Natural killer cell (primary cell): ENCODE results near the gene SIGLEC14. TPM values are rescaled to one million over a fixed set of nuclear protein-coding genes. Genes with fewer than 3 reads are reported as not detected.
A peak's percentile ranks its signal among the peaks of the same experiment; 100 is the strongest.

Experiments used
- ATAC-seq, 3 donors: fragments of 150-1000 bp in 2 of 3; fragments of 200-7000 bp in 1 of 3; cut with Tn5 transposase; 1 replicate in 1 of 3; 2 replicates in 2 of 3; pipeline ENCODE4 v1.10.0; 2021; ENCODE audit warnings: mild to moderate bottlenecking in 2 of 3, moderate library complexity in 2 of 3
- DNase-seq, 2 donors: peaks; one replicate each; pipeline versions ENCODE4 v3.0.0 to v3.0.0-alpha.2; 2013 to 2021; ENCODE audit warnings: mixed read lengths in 1 of 2
- H3K27ac ChIP-seq: one replicate; pipeline ENCODE4 v1.5.1; 2013; ENCODE audit warnings: mild to moderate bottlenecking, low read length
- H3K27me3 ChIP-seq: one replicate; pipeline ENCODE4 v1.6.1; 2013; ENCODE audit warnings: low read length; ENCODE audit not compliant: control insufficient read depth, insufficient read depth
- H3K36me3 ChIP-seq: one replicate; pipeline ENCODE4 v1.6.1; 2013; ENCODE audit warnings: low read length; ENCODE audit not compliant: control insufficient read depth, insufficient read depth
- H3K4me1 ChIP-seq: one replicate; pipeline ENCODE4 v1.6.1; 2013; ENCODE audit warnings: low read length; ENCODE audit not compliant: control insufficient read depth, insufficient read depth
- H3K4me3 ChIP-seq: one replicate; pipeline ENCODE4 v1.5.1; 2013; ENCODE audit warnings: low read length
- H3K9me3 ChIP-seq: one replicate; pipeline ENCODE4 v1.6.1; 2013; ENCODE audit warnings: low read length; ENCODE audit not compliant: control insufficient read depth, insufficient read depth
- H3K27ac Mint-ChIP-seq, 2 donors: one replicate each; pipeline ENCODE4 v1.8.0; 2022; ENCODE audit warnings: mild to moderate bottlenecking in 2 of 2, mixed read lengths in 2 of 2, moderate library complexity in 1 of 2
- H3K27me3 Mint-ChIP-seq, 2 donors: one replicate each; pipeline ENCODE4 v1.8.0; 2022; ENCODE audit warnings: low read depth in 2 of 2, mixed read lengths in 2 of 2
- H3K36me3 Mint-ChIP-seq: one replicate; pipeline ENCODE4 v1.8.0; 2022; ENCODE audit warnings: mixed read lengths
- H3K4me1 Mint-ChIP-seq, 2 donors: one replicate each; pipeline ENCODE4 v1.8.0; 2022; ENCODE audit warnings: mixed read lengths in 2 of 2
- H3K4me3 Mint-ChIP-seq: one replicate; pipeline ENCODE4 v1.8.0; 2022; ENCODE audit warnings: mild to moderate bottlenecking, moderate library complexity, mixed read lengths
- H3K9me3 Mint-ChIP-seq, 2 donors: one replicate each; pipeline ENCODE4 v1.8.0; 2022; ENCODE audit warnings: mixed read lengths in 2 of 2
- CTCF ChIP-seq: fragments of 200-600 bp; IDR thresholded peaks from one replicate; pipeline ENCODE4 v1.8.0; 2022; ENCODE audit warnings: antibody characterized with exemption
- WGBS: methylation state at CpG from one replicate; pipeline ENCODE4 v1.1.7; 2013; ENCODE audit warnings: missing lambda C conversion rate; ENCODE audit not compliant: insufficient coverage; 5-methylcytosine and 5-hydroxymethylcytosine counted together
- intact Hi-C: fragments of 100-400 bp; cut with micrococcal nuclease; formaldehyde crosslinking; loops from one replicate; pipeline ENCODE4 v1.14.2; 2022
- total RNA-seq, 4 donors: library from RNA; stranded (reverse); fragments of 120-200 nt in 1 of 4; gene quantifications; one replicate each; pipeline versions ENCODE4 v1.2.3 to v1.2.4, GENCODE V29; 2013 to 2022

The SIGLEC14 gene
- total RNA-seq, 3 donors from 2014 or later (not counting 1 experiment from before 2014, with no cell fraction given) = 2.7 to 4.9 (median 2.9) TPM

- Histone ChIP-seq H3K4me1 (peaks cover 13% of the 10 kb centered on the region), H3K27ac (peak overlapping the region; percentile 35), H3K4me3 (no peak overlapping the region), H3K9me3 (no peaks in the 10 kb centered on the region), H3K36me3 (no peaks in the 10 kb centered on the region), H3K27me3 (no peaks in the 10 kb centered on the region)
- intact Hi-C loops = no loop called here
- Mint-ChIP-seq H3K9me3 (no peaks in the 10 kb centered on the region), H3K4me3 (no peak overlapping the region), H3K27ac (peak overlapping the region in 1 of 2 donors; percentile 2), H3K27me3 (peaks cover 0 to 3% of the 10 kb centered on the region in 2 donors), H3K4me1 (peaks cover 0 to 21% of the 10 kb centered on the region in 2 donors), H3K36me3 (no peaks in the 10 kb centered on the region)
- peak; percentile 56 to 78 (median 62) for ATAC-seq
- 8% methylated on average over 6 of the region's 6 CpGs for WGBS
- peak in 1 of 2 donors; percentile 11 for DNase-seq
- no peak for TF ChIP-seq CTCF
Measured at GRCh38 chr19:51607077-51607476, 39.5 kb downstream of the SIGLEC14 start.

- Histone ChIP-seq H3K36me3 (no peaks in the 10 kb centered on the region), H3K4me1 (peaks cover 16% of the 10 kb centered on the region), H3K9me3 (no peaks in the 10 kb centered on the region), H3K27ac (no peak overlapping the region), H3K27me3 (peaks cover 4% of the 10 kb centered on the region), H3K4me3 (no peak overlapping the region)
- no peaks in the 10 kb centered on the region for H3K9me3 Mint-ChIP-seq
- no peaks in the 10 kb centered on the region for H3K36me3 Mint-ChIP-seq
- WGBS = 82% methylated on average over 19 of the region's 20 CpGs
- DNase-seq = no peak
- peak overlapping the region in 1 of 2 donors; percentile 71 for H3K27ac Mint-ChIP-seq
- H3K4me1 Mint-ChIP-seq = peaks cover 0 to 22% of the 10 kb centered on the region in 2 donors
- TF ChIP-seq CTCF = no peak
- intact Hi-C loops = no loop called here
- H3K27me3 Mint-ChIP-seq = peaks cover 0 to 12% of the 10 kb centered on the region in 2 donors
- ATAC-seq = no peak
- H3K4me3 Mint-ChIP-seq = peak overlapping the region; percentile 66
Measured at GRCh38 chr19:51602189-51602854, 44.3 kb downstream of the SIGLEC14 start.

GRCh38 chr19:51600940-51601580 lies 45.6 kb downstream of the SIGLEC14 start:
- Mint-ChIP-seq H3K9me3 (no peaks in the 10 kb centered on the region), H3K27ac (peak overlapping the region in 1 of 2 donors; percentile 81), H3K4me3 (peak overlapping the region; percentile 60), H3K36me3 (no peaks in the 10 kb centered on the region), H3K27me3 (peaks cover 0 to 14% of the 10 kb centered on the region in 2 donors), H3K4me1 (peaks cover 0 to 15% of the 10 kb centered on the region in 2 donors)
- DNase-seq (peak in 1 of 2 donors; percentile 28), ATAC-seq (peak; percentile 74 to 92 (median 80))
- 15% methylated on average over 59 of the region's 59 CpGs for WGBS
- H3K4me1 ChIP-seq = peaks cover 9% of the 10 kb centered on the region
- peak overlapping the region; percentile 20 for H3K27ac ChIP-seq
- H3K27me3 ChIP-seq = peaks cover 4% of the 10 kb centered on the region
- no peaks in the 10 kb centered on the region for H3K36me3 ChIP-seq
- no peak for TF ChIP-seq CTCF
- intact Hi-C loops = no loop called here
- H3K4me3 ChIP-seq = peak overlapping the region; percentile 19
- no peaks in the 10 kb centered on the region for H3K9me3 ChIP-seq
